ENCODE results near the gene KRT73. TPM values are rescaled to one million over a fixed set of nuclear protein-coding genes. Genes with fewer than 3 reads are reported as not detected.

Gene KRT73
- total and polyA plus RNA-seq, 2 experiments from 2014 or later = not detected

- TF ChIP-seq CTCF (conservative IDR thresholded peaks at IDR 0.05; ENCODE audit: low read depth in 2 of 2) (no peak), REST (IDR thresholded peaks at IDR 0.05; ENCODE audit: unreplicated experiment) (no peak), ZNF114 (CRISPR knock-in tag; IDR thresholded peaks at IDR 0.05) (no peak), POLR2AphosphoS5 (IDR thresholded peaks at IDR 0.05; ENCODE audit: low read depth) (no peak), CREB1 (CRISPR knock-in tag; IDR thresholded peaks at IDR 0.05; ENCODE audit: low read depth) (no peak), JUNB (IDR thresholded peaks at IDR 0.05; ENCODE audit: unreplicated experiment) (no peak), STAT1 (IDR thresholded peaks at IDR 0.05; ENCODE audit: unreplicated experiment) (no peak), EZH2 (IDR thresholded peaks at IDR 0.05; ENCODE audit: low read depth, unreplicated experiment) (no peak), ETS1 (IDR thresholded peaks at IDR 0.05) (no peak), ZNF331 (CRISPR knock-in tag; IDR thresholded peaks at IDR 0.05; ENCODE audit: low read depth) (no peak)
Observed at GRCh38 chr12:52657250-52657902, 39.0 kb upstream of the KRT73 start (continued).

GRCh38 chr12:52656616-52657015, 38.3 kb upstream of the KRT73 start:
- no peak overlapping the region for H2AFZ ChIP-seq
- Mint-ChIP-seq H3K27me3 (ENCODE audit: insufficient read depth, low read depth, poor library complexity) (peaks cover 11% of the 10 kb centered on the region), H3K36me3 (ENCODE audit: low read depth) (no peaks in the 10 kb centered on the region), H3K4me1 (no peaks in the 10 kb centered on the region; the same call in 2 of the 3 replicates), H3K9me3 (peaks cover 8% of the 10 kb centered on the region; the same call in 2 of the 3 replicates), H3K4me3 (no peak overlapping the region), H3K27ac (no peak overlapping the region)
- 0 out of 2 replicates have a peak, but pooled peaks cover 4% of the 10 kb centered on the region for H3K9me2 ChIP-seq (ENCODE audit: insufficient read depth)
- no peak overlapping the region for H3K4me2 ChIP-seq
- no peaks in the 10 kb centered on the region for H3K79me2 ChIP-seq (replicated peaks; ENCODE audit: insufficient read depth)
- no peaks in the 10 kb centered on the region for H3K4me1 ChIP-seq (ENCODE audit: insufficient read depth)
- DNase-seq (ENCODE audit: low spot score) (no peak), ATAC-seq (peak; percentile 51)
- H3F3A ChIP-seq (replicated peaks; ENCODE audit: low read depth) = no peaks in the 10 kb centered on the region
- H3K27me3 ChIP-seq (ENCODE audit: insufficient read depth) = no peaks in the 10 kb centered on the region
- H4K20me1 ChIP-seq (replicated peaks; ENCODE audit: insufficient read depth) = no peaks in the 10 kb centered on the region
- no peak overlapping the region for H3K27ac ChIP-seq (ENCODE audit: low read depth)
- H3K4me3 ChIP-seq = no peak overlapping the region
- no peaks in the 10 kb centered on the region for H3K36me3 ChIP-seq (ENCODE audit: insufficient read depth)
- TF ChIP-seq NANOG (IDR thresholded peaks at IDR 0.05; ENCODE audit: borderline replicate concordance) = no peak
- no peak for TF ChIP-seq ZNF331 (CRISPR knock-in tag; IDR thresholded peaks at IDR 0.05; ENCODE audit: low read depth)
- no peak for TF ChIP-seq EZH2phosphoT487 (IDR thresholded peaks at IDR 0.05; ENCODE audit: unreplicated experiment)
- TF ChIP-seq STAT1 (IDR thresholded peaks at IDR 0.05; ENCODE audit: unreplicated experiment) = no peak
- no peak for TF ChIP-seq ZNF462 (CRISPR knock-in tag; IDR thresholded peaks at IDR 0.05)

All from GM23338 (cell line).